Right lung (tissue), 5 donors: Measurements from ENCODE around the gene XRN2. TPM values are rescaled to one million over a fixed set of nuclear protein-coding genes. Genes with fewer than 3 reads are reported as not detected.
A peak's percentile ranks its signal among the peaks of the same experiment; 100 is the strongest.

Experiments
- DNase-seq, 2 donors: peaks; one replicate each; pipeline ENCODE4 v3.0.0-alpha.2; 2013
- polyA plus RNA-seq, 5 donors: library from polyadenylated mRNA; unstranded; fragments of 120-200 nt; gene quantifications; one replicate each; pipeline versions ENCODE4 v1.2.1 to v1.2.3, GENCODE V29; 2013; ENCODE audit warnings: inconsistent platforms in 1 of 5, low replicate concordance in 1 of 5; ENCODE audit not compliant: insufficient read length in 5 of 5, insufficient read depth in 1 of 5

Gene XRN2
- polyA plus RNA-seq, 5 donors: 69.5 to 93.7 (median 80.0) TPM

DNA sequence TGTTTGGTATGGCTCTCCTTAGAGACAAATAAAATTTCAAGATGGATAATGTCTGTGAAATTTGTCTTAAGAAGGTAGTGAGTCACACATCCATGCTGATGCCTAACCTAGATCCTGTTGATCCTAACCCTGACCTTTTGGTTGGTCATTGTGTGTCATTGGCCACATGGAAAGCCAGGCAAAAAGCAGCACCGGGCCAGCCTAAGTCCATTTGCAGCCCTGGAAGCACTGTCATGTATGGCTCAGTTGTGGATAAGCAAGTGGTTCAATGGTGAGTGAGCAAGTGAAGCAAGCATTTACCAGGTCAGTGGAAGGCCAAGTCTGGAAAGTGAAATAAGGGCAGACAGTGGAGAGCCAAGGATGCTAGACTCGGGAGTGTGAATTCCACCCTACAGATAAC lies 12.1 kb upstream of the XRN2 start:
- DNase-seq: no peak

DNA sequence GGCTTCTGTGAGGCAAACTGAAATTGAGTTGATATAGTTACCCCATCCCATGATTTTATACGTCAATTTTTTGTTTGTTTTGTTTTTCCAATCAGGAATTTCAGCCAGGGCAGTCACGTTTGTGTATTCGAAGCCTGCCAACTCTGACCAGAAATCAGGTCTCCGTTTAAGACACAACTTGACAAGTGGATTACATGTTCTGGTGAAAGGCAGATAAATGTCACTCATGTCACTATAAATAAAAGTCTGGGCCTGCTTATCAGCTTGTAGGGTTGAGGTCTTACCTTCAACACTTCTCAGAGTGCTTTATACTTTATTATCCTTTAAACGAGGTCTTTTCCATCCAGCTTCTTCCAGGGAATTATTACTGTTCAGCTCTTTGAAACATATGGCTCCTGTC lies 8.4 kb upstream of the XRN2 start:
- DNase-seq: no peak

DNA sequence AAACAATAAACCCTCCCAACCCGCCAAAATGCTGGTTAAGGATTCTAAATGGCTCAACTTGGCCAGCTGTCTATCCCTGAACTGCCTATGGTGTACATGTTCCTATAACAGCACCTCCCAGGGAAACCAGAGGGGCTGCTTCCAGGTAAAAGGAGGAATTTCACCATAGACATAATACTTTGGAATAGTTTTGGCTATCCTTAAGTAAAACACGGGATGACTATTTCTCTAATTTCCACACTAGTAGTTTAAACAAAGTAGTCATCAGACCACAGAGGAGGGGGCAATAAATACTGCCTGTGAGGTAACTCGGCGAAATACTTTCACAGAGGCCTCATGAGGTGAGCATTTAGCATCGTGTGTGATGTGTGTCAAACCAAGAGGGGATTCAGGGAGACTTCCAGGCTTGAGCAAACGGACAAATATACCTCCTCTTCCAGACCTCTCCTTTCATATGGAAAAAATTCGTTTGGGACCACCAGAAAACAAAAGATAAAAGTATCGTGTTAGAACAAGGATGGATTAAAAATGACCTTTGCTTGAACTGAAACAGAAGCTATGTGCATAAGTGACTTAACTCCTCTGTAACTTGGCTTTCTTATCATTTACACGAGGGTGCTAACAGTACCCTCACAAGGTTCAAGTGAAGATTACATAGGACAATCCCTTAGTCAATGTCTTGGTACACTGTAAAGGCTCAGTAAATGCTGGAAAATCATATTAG lies 1.0 kb upstream of the XRN2 start:
- no peak for DNase-seq

DNA sequence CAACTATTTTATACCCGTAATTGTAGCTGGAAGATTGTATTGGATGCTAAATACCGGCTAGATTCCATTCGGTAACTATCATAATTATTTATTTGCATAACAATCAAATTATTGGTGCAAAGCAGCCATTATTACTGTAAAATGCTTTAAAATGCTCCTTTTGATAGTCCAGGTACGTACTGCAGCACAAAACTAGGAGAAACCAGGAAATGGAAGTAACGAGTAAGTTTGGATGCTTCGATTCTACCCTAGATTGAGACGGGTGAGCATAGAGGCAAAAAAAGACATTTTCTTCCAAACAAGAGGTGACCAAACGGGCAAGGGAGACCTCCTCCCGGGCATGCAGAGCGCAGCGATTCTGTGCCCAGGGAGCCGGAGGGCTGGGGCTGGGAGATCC lies 469 bp upstream of the XRN2 start:
- DNase-seq: no peak

DNA sequence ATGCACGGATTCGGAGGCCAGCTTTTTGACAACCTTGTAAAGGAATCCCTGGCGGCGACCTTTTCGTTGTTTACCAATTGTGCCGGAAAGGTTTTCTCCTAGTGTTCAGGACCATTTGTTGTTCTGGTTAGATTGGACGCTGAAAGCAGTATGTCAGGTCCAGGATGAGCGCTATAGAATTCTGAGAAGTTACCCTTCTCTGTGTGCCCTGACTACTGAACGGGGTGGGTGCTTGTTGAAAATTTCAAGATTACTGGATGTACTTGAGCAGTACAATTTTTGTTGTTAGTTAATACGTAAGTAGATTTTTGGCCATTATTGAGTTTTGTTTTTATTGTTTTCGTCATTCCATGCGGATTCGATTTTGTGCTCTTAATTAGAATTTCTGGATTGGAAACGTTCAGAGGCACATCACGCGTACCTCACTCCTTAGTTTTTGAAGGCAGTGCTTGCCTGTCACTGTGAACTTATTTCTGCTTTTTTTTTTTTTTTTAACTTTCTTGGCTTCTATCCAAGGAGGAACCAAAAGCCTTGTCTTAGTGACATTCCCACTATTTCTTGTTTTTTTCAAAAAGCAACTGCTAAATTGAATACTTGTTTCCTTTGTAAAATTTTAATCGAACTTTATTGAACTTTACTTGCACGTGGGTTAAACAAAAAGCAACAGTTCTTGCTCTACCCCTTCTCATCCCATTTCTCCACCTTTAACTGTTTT lies 898 bp downstream of the XRN2 start:
- peak in 1 of 2 donors; percentile 9 for DNase-seq

DNA sequence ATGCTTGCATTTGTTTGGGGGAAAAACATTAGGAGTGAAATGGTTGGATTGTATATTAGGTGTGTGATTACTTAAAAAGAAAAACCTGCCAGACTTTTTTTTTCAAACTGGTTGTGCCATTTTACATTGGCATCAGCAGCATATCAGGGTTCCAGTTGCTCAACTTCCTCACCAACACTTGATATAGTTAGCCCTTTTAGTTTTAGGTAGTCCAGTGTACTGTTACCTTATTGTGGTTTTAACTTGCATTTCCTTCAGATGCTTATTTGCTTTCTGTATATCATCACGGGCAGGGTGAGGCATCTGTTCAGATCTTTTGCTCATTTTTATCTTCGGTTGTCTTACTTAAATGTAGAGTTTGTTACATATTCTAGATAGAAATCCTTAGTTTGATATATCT lies 5.2 kb downstream of the XRN2 start:
- no peak for DNase-seq

DNA sequence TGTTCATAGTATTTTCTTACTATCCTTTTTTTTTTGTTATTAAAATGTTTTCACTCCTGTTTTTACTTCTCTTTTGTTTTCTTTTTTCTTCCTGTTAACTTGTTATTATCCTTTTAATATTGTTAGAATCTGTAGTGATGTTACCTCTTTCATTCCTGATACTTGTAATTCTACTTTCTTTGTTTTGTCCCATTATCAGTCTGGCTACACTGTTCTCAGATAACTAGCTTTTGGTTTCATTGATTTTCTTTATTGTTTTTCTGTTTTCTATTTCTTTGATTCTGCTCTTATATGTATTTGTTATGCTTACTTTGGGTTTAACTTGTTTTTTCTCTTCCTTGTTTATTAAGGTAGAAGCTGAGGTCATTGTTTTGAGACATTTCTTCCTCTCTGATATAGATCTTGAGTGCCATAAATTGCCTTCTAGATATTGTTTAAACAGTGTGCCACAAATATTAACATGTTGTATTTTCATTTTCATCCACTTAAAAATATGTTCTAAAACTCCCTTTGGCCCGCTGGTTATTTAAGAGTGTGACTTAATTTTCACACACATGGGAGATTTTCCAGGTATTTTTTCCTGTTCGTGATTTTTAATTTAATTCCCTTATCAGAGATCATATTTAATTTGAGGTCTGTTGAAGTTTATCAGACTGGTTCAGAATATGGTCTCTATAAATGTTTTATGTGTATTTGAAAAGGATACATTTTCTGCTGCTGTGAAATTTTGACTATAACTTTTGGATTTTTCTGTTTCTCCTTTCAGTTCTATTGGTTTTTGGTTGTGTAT lies 6.7 kb downstream of the XRN2 start:
- DNase-seq: no peak

DNA sequence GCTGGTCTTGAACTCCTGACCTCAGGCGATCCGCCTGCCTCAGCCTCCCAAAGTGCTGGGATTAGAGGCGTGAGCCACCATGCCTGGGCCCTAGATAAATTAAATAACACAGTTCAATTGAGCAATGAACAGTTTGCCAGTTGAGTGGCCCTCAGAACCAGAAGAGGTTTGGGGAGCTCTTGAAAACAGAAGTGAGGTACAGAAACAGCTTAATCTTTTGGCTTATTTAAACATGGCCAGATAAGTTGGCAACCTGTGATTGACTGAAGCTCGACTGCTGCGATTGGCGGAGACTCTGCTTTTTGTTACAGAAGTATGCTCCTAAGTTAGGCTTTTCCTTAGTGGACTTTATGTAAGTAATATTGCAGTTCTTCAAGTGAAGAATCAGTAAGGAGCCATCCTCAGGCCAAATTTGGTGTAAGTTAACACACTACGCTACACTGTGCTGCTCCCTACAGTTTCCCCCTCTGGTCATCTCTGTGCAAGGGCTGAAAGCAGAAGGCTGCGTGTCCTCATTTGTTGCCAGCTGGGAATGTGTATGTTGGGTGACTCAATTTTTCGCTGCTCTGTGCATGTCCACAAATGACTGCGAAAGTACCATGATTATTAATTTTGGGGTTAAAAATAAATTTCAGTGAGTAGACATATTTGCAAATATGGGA lies 9.8 kb downstream of the XRN2 start:
- DNase-seq: peak; percentile 21 to 26

DNA sequence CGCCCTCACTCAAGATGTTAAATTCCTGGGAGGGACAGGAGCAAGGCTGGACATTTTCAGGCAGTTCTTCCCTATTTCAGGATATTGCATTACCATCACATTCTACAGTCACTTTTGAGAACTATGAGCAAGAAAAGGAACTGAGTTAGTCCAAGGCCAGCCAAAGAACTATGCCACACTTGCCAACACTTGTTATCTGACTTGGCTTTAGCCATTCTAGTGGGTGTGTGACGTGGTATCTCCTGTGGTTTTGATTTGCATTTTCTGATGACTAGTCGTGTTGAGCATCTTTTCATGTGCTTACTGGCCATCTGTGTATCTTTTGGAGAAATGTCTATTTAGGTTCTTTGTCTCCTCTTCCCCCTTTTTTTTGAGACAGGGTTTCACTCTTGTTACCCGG lies 12.0 kb downstream of the XRN2 start:
- no peak for DNase-seq

DNA sequence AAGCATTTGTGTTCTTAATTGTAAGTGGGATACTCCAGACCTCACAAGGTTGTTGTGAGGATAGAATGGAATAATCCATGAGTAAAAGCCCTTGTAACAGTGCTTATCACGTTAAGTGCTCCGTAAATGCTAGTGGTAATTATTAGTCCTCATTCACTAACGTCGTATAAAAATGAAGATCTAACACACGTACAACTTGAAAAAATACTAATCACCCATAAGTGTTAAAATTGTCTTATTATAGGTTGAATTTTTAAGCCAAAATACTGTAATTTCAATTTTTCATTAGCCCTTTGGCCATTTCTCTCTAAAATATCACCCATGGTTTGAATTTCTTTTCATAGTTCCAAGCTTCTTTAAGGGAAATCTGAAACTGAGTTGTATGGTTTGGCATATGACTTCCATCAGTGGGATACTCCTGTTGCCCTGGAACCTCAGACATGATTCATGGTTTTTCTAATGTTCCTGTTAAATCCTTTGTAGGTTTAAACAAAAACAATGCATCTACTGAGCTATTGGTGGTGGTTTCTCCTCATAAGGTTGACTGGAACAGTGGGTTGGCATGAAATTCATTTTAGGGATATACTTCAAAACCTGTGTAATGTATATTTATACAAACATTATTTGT lies 19.1 kb downstream of the XRN2 start:
- DNase-seq: no peak

DNA sequence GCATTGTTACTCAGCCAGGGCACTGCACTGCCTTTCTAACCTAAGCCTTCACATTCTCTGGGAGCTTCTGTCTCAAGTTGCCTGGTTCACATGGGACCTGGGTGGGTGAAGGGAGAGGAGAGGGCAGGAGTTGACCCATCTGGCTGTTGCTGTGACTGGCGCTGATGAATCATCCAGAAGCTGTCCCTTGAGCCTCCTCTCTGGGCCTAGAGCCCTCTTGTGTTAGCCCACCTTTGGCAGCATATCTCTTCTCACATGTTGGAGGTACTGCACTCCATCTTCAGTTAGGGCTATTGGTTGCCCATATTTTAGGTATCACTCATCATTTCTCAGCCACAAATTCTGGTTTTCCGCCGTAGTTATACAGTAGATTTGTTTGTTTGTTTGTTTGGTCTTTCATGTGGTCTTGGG lies 19.8 kb downstream of the XRN2 start:
- no peak for DNase-seq

DNA sequence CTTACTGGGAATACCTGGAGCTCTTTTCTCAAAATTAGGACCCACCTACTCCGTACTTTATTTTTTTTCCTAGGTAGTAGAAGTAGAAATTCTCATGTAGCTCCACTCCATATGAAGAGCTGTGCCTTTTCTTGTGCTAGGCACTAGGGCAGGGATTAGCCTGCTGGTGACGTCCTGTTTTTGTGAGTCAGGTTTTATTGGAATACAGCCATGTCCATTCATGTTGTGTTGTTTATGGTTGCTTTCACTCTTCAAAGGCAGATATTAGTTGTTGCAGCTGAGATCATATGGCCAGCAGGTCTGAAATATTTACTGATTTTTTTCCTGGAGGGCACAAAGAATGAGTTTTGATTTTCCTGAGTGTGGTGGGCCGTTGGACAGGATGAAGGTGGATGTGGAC lies 20.5 kb downstream of the XRN2 start:
- no peak for DNase-seq

DNA sequence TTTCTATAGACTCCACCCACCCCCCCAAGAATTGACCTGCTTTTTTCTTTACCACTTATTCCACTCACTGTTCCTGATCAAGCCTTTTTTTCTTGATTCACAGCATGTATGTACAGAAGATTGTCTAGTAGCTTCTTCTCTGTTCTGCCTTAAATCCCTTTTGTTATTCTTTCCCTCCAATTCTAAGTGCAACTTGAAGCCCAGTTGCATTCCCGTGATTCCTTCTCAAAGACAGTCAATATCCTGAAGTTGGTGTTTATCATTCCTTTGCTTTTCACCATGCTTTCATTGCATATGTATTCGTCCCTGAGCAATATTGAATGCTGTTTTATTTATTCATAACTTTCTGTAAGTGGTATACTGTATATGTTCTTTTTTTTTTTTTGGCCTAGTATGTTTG lies 21.0 kb downstream of the XRN2 start:
- no peak for DNase-seq

DNA sequence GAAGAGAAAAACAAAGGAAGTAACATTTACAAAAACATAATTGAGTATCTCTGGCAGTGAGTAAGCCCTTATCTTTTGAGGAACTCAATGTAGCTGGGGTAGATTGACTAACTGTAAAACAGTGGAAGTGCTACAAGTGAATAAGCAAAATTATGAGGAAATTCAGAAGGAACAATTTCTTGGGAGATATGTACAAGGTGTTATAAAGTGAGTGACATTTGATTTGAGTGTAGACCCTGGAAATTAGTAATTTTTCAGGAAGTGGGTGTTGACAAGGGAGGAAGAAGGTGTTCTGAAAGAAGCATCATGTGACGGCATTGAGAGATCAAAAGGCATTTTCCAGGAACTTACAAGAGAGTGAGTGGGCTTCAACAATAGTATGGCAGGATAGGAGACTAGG lies 22.2 kb downstream of the XRN2 start:
- no peak for DNase-seq

DNA sequence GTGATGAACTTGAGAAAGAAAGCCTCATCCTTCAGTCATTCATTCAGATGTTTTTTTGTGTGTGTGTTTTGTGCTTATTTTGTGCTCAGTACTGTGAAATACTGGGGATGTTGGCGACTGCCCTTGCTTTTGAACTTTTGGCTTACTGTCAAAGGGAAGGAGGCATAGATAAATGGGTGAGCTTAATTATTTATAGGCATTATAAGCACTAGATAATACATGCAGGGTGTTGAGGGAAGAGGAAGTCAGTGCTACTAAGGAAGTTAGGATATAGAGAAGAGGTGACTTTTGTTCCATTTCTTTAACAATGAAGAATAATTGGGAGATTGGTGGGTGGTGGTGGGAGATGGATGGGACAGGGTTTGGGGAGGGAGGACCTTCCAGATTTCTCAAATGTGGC lies 23.6 kb downstream of the XRN2 start:
- DNase-seq: no peak

DNA sequence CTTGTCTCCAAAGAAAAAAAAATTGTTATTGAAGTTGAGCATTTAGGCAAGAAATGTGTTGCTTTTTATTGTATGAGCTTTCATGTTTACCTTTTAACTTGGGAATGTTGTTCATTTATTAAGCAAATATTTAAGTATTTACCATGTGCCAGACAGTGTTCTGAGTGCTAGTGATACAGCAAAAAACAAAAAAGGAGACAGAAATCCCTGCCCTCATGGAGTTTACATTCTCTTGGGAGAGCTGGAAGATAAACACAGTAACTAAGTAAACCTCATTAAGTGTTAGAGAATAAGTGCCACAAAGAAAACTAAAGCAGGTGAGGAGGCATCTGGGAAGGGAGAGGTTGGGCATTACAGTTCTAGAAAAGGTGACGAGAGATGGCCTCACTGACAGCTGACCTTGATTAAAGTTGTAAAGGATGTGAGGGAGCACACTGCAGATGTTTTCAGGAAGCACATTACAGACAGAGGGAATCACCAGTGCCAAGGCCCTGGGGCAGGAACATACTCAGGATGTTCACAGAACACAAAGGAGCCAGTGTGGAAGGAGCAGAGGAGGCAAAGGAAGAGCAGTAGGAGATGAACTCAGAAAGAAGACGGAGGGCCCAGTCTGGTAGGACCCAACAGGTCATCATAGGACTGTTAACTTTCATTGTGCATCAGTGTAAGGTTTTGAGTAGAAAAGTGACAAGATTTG lies 33.5 kb downstream of the XRN2 start:
- DNase-seq: no peak

DNA sequence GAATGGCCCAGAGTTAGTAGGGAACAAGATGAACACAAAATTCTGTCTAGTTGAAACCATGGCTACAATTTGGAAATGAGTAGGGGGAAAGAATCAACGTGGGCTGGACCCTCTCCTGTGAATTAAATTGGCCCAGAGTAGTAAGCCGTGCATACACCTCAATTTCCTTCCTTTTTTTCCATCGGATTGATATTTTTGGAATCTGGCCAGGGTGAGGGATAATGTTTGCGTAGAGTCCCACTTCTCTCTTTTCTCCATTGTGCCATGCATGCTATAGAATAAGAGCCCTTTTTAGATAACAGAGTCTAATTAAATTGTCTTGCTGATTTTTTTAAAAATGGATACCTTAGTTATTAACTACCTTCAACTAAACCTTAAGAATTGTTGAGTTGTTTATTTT lies 35.2 kb downstream of the XRN2 start:
- no peak for DNase-seq

DNA sequence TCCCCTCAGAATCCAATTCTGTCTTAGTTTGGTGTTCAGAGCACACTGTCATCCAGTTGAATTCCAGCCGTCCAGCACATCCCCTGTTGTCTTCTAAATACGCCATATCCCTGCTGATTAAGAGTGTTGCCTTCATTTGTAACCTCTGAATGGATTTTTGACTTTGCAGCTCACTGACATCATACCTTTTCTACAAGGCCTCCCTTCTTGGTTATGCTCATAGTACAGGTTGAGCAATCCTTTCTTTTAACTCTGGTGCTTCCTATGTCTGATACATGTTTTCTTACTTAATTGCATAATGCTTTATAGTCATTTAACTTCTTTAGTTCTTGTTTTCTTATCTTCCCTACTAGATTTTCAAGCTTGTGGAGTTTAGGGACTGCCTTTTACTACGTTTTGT lies 36.4 kb downstream of the XRN2 start:
- no peak for DNase-seq

DNA sequence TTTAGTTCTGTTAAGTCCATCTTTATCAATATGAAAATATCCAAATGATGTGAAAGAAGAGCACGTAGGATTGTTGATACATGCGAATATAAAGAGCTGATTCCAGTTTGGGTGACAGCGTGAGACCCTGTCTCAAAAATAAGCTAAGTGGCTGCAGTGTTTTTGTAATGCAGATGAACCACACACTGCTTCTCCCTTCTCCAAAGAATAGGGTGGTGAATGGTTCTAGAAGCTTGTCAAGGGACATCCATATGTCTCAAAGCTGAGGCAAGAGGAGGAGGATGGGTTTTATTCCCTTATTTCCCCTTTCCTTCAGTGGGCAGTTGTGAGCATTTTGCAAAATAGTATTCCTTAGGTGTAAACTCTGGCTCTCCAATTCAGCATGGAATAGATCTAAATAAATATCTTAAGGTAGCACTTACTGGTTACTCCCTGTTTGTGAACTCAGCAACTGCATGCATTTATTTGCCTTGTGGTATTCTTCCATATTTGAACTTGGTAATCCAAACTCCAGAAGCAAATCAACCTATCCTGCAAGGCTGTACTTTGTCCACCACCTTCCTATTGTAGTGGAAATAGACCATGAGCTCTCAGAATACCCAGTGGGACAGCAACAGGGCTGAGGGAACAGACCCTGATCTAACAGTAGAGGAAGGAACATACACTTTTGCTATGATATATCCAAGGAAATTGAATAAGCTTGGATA lies 38.0 kb downstream of the XRN2 start:
- DNase-seq: no peak

DNA sequence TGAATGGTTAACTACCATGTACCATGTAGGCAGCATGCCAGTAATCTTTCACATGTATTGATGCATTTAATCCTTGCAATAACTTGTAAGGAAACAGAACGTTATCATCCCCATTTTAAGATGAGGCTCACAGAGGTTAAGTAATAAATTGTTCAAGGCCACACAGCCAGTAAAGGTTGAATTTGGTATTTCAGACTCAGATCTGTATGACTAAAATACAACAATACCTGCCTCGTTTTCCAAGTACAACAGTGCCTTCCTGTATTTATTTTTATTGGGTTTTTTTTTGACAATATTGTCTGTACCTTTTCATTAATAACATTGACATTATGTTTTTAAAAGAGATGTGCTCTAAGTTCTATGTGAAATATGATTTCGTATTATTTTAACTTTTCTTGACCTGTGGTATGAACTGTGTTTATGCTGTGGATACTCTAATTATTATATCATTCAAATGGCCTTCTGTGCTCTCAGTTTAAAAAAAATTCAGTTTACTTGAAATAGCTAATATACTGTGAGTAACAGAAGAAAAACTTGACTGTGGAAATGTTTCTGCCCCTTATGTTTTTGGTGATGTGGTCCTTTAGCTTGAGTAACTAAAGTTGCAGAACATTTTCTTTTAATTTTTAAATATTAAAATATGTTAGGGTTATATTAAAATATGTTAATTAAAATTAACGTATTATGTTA lies 39.7 kb downstream of the XRN2 start:
- DNase-seq: no peak
